ENCODE data around the gene PSMB7.

- TF ChIP-seq CTCF (IDR thresholded peaks at IDR 0.05) (no peak), POLR2A (IDR thresholded peaks at IDR 0.05) (no peak)
These were observed 28.4 kb upstream of the PSMB7 start for GRCh38 chr9:124443625-124444024.

Data from heart left ventricle (tissue), 13 donors.